CD4-positive, alpha-beta T cell treated with Interleukin-4 for 1 hour (primary cell): ENCODE results near the gene CXorf58.
"Not testable (repeated sequence)": the region's sequence is repeated elsewhere in the genome, so short reads cannot be mapped to it uniquely, and the experiment has no call there.

ENCODE experiments used
- DNase-seq, 2 donors: peaks; one replicate each; pipeline ENCODE4 v3.0.0-alpha.2; 2020 to 2022

CXorf58 gene

GRCh38 chrX:23907498-23908218, at the start of gene CXorf58, which contains the start of gene APOO:
Gene CXorf58, plus strand, starts transcription at chrX:23908006. Its CDS starts 2,297 bp downstream, at chrX:23910303.
Gene APOO, minus strand, starts transcription at chrX:23907938. Its CDS starts 236 bp downstream, at chrX:23907702.
- DNase-seq: peak; percentile 93 to 95

- DNase-seq: not testable (repeated sequence)
Measured at GRCh38 chrX:23859238-23859637, 48.6 kb upstream of the CXorf58 start.

- no peak for DNase-seq
Measured at GRCh38 chrX:23861215-23861896, 46.5 kb upstream of the CXorf58 start.

- not testable (repeated sequence) for DNase-seq
Measured at GRCh38 chrX:23861952-23862351, 45.9 kb upstream of the CXorf58 start.

- no peak for DNase-seq
Measured at GRCh38 chrX:23864742-23865326, 43.0 kb upstream of the CXorf58 start.

- DNase-seq: no peak
Measured at GRCh38 chrX:23870041-23870440, 37.8 kb upstream of the CXorf58 start.

- DNase-seq: peak in 1 of 2 donors; percentile 13
Measured at GRCh38 chrX:23871905-23872546, 35.8 kb upstream of the CXorf58 start.

- no peak for DNase-seq
Measured at GRCh38 chrX:23879380-23880090, 28.3 kb upstream of the CXorf58 start.

GRCh38 chrX:23883737-23884354, 24.0 kb upstream of the CXorf58 start:
- DNase-seq: no peak

- no peak for DNase-seq
Measured at GRCh38 chrX:23884427-23885024, 23.3 kb upstream of the CXorf58 start.

- no peak for DNase-seq
Measured at GRCh38 chrX:23885803-23886202, 22.0 kb upstream of the CXorf58 start.

- no peak for DNase-seq
Measured at GRCh38 chrX:23887451-23887850, 20.4 kb upstream of the CXorf58 start.

- no peak for DNase-seq
Measured at GRCh38 chrX:23887918-23888317, 19.9 kb upstream of the CXorf58 start.

- no peak for DNase-seq
Measured at GRCh38 chrX:23888887-23889501, 18.8 kb upstream of the CXorf58 start.

- no peak for DNase-seq
Measured at GRCh38 chrX:23890933-23891332, 16.9 kb upstream of the CXorf58 start.

GRCh38 chrX:23894993-23895392, 12.8 kb upstream of the CXorf58 start:
- not testable (repeated sequence) for DNase-seq

- not testable (repeated sequence) for DNase-seq
Measured at GRCh38 chrX:23896539-23896938, 11.3 kb upstream of the CXorf58 start.

- DNase-seq: no peak
Measured at GRCh38 chrX:23896981-23897380, 10.8 kb upstream of the CXorf58 start.

- DNase-seq: no peak
Measured at GRCh38 chrX:23898412-23898959, 9.3 kb upstream of the CXorf58 start.

GRCh38 chrX:23900220-23900797, 7.5 kb upstream of the CXorf58 start:
- no peak for DNase-seq

GRCh38 chrX:23901060-23901459, 6.7 kb upstream of the CXorf58 start:
- DNase-seq: peak in 1 of 2 donors; percentile 25
